ENCODE measurements around the gene CARF. TPM values are rescaled to one million over a fixed set of nuclear protein-coding genes. Genes with fewer than 3 reads are reported as not detected.

CARF gene
- total and polyA plus RNA-seq, 2 of the 13 experiments (the other 11 are each of a cell fraction or from before 2014, with no cell fraction given) = 3.0 to 5.4 TPM

DNA sequence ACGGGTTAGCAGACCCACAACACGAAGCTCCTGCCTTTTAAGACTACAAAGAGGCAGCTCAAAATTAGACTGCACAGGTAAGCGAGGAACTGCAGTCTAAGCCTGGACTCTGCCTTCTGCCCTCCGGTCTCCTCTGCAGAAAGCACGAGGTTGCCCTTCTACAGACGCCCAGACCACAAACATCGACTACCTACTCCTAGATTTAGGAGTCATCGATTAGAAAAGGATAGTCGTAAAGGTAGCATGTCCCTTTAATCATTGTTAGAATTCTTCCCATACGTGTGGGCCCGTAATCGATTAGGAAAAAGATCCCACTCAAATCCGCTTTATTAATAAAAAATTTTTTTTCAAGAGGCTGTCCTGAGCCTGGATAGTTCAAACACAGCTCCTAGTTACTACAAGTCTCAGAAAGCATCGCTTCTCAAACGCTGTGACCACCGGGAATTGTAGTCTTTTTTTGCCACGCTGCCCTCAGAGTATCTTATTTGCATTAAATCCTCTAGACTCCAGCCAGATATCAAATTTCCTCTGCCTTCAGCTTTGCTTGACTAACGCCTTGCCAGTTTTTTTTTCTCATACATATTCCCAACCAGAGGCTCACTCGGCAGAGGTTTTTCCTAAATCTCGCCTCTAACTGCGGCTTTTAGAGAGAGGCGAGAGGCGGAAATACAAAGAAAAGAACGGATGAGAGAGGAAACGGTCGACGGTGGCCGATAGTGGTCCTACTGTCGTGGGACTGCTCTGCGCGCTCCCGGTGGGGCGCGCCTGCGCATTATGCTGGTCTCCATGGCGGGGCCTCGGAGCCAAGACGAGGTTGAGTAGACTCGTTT is at the start of gene CARF, which contains the start of gene WDR12 (continued):
- TF ChIP-seq TRIM24 (CRISPR knock-in tag; IDR thresholded peaks at IDR 0.05) = no peak
- TF ChIP-seq TBX2 (CRISPR knock-in tag; IDR thresholded peaks at IDR 0.05; ENCODE audit: borderline replicate concordance) = no peak; the same call in 1 of the 2 replicates
- TF ChIP-seq HNF4A (CRISPR knock-in tag; IDR thresholded peaks at IDR 0.05) = peak; percentile 68
- no peak for TF ChIP-seq CREB3 (CRISPR knock-in tag; IDR thresholded peaks at IDR 0.05)
- TF ChIP-seq NKX3-1 (CRISPR knock-in tag; IDR thresholded peaks at IDR 0.05) = peak; percentile 83; the same call in 1 of the 2 replicates
- no peak; the same call in 1 of the 2 replicates for TF ChIP-seq SSRP1 (CRISPR knock-in tag; IDR thresholded peaks at IDR 0.05)
- TF ChIP-seq HMGA1 (CRISPR knock-in tag; conservative IDR thresholded peaks at IDR 0.05) = no peak
- TF ChIP-seq KDM1A (CRISPR knock-in tag; IDR thresholded peaks at IDR 0.05) = no peak
- TF ChIP-seq, protein P1, sequence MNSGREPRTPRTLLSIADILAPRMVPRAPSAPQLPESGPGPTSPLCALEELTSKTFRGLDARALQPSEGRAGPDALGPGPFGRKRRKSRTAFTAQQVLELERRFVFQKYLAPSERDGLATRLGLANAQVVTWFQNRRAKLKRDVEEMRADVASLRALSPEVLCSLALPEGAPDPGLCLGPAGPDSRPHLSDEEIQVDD (CRISPR knock-in tag; IDR thresholded peaks at IDR 0.05; ENCODE audit: borderline replicate concordance) = no peak
- no peak for TF ChIP-seq HOXA9 (CRISPR knock-in tag; IDR thresholded peaks at IDR 0.05; ENCODE audit: borderline replicate concordance)
- TF ChIP-seq ZNF543 (CRISPR knock-in tag; IDR thresholded peaks at IDR 0.05) = no peak
- TF ChIP-seq, protein P2, sequence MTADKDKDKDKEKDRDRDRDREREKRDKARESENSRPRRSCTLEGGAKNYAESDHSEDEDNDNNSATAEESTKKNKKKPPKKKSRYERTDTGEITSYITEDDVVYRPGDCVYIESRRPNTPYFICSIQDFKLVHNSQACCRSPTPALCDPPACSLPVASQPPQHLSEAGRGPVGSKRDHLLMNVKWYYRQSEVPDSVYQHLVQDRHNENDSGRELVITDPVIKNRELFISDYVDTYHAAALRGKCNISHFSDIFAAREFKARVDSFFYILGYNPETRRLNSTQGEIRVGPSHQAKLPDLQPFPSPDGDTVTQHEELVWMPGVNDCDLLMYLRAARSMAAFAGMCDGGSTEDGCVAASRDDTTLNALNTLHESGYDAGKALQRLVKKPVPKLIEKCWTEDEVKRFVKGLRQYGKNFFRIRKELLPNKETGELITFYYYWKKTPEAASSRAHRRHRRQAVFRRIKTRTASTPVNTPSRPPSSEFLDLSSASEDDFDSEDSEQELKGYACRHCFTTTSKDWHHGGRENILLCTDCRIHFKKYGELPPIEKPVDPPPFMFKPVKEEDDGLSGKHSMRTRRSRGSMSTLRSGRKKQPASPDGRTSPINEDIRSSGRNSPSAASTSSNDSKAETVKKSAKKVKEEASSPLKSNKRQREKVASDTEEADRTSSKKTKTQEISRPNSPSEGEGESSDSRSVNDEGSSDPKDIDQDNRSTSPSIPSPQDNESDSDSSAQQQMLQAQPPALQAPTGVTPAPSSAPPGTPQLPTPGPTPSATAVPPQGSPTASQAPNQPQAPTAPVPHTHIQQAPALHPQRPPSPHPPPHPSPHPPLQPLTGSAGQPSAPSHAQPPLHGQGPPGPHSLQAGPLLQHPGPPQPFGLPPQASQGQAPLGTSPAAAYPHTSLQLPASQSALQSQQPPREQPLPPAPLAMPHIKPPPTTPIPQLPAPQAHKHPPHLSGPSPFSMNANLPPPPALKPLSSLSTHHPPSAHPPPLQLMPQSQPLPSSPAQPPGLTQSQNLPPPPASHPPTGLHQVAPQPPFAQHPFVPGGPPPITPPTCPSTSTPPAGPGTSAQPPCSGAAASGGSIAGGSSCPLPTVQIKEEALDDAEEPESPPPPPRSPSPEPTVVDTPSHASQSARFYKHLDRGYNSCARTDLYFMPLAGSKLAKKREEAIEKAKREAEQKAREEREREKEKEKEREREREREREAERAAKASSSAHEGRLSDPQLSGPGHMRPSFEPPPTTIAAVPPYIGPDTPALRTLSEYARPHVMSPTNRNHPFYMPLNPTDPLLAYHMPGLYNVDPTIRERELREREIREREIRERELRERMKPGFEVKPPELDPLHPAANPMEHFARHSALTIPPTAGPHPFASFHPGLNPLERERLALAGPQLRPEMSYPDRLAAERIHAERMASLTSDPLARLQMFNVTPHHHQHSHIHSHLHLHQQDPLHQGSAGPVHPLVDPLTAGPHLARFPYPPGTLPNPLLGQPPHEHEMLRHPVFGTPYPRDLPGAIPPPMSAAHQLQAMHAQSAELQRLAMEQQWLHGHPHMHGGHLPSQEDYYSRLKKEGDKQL (CRISPR knock-in tag; IDR thresholded peaks at IDR 0.05; ENCODE audit: low read depth) = no peak
- TF ChIP-seq ZNF564 (CRISPR knock-in tag; IDR thresholded peaks at IDR 0.05) = no peak
- peak; percentile 76 for TF ChIP-seq KAT8 (CRISPR knock-in tag; IDR thresholded peaks at IDR 0.05)
- TF ChIP-seq ISL2 (CRISPR knock-in tag; IDR thresholded peaks at IDR 0.05) = peak; percentile 29; the same call in 1 of the 2 replicates
- no peak for TF ChIP-seq REL (CRISPR knock-in tag; conservative IDR thresholded peaks at IDR 0.05)
- TF ChIP-seq ZNF207 (IDR thresholded peaks at IDR 0.05; ENCODE audit: borderline replicate concordance) = no peak
- no peak; the same call in 1 of the 2 replicates for TF ChIP-seq DR1 (CRISPR knock-in tag; IDR thresholded peaks at IDR 0.05)
- TF ChIP-seq HMG20A (CRISPR knock-in tag; IDR thresholded peaks at IDR 0.05; ENCODE audit: borderline replicate concordance) = no peak
- no peak for TF ChIP-seq ZNF382 (CRISPR knock-in tag; IDR thresholded peaks at IDR 0.05; ENCODE audit: borderline replicate concordance)
- TF ChIP-seq ZNF598 (CRISPR knock-in tag; IDR thresholded peaks at IDR 0.05; ENCODE audit: borderline replicate concordance) = no peak
- no peak for TF ChIP-seq SIX4 (CRISPR knock-in tag; IDR thresholded peaks at IDR 0.05)
- no peak for TF ChIP-seq SNRNP70 (IDR thresholded peaks at IDR 0.05; ENCODE audit: low read depth, low read length)
- TF ChIP-seq ZFP36L1 (CRISPR knock-in tag; IDR thresholded peaks at IDR 0.05) = no peak; the same call in 1 of the 2 replicates
- TF ChIP-seq, protein P3, sequence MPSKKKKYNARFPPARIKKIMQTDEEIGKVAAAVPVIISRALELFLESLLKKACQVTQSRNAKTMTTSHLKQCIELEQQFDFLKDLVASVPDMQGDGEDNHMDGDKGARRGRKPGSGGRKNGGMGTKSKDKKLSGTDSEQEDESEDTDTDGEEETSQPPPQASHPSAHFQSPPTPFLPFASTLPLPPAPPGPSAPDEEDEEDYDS (CRISPR knock-in tag; IDR thresholded peaks at IDR 0.05) = peak; percentile 58

All from HepG2 (cell line).